Stomach smooth muscle (tissue), 2 donors: ENCODE measurements around the gene COL27A1.

Source experiments
- H3K27ac ChIP-seq: one replicate; pipeline ENCODE4 v1.7.0; 2013; ENCODE audit warnings: mild to moderate bottlenecking, low read length, inconsistent platforms
- H3K27me3 ChIP-seq, 2 donors: one replicate each; pipeline ENCODE4 v1.7.0; 2013; ENCODE audit warnings: low read length in 2 of 2; ENCODE audit not compliant: insufficient read depth in 2 of 2, control insufficient read depth in 1 of 2
- H3K36me3 ChIP-seq, 2 donors: one replicate each; pipeline ENCODE4 v1.7.0; 2013; ENCODE audit warnings: low read length in 2 of 2; ENCODE audit not compliant: control insufficient read depth in 2 of 2, insufficient read depth in 2 of 2
- H3K4me1 ChIP-seq: one replicate; pipeline ENCODE4 v1.7.0; 2013; ENCODE audit warnings: low read length; ENCODE audit not compliant: control insufficient read depth, insufficient read depth
- H3K4me3 ChIP-seq, 2 donors: one replicate each; pipeline ENCODE4 v1.7.0; 2013; ENCODE audit warnings: low read length in 2 of 2
- H3K9ac ChIP-seq, 2 donors: one replicate each; pipeline ENCODE4 v1.7.0; 2013; ENCODE audit warnings: low read length in 2 of 2, mild to moderate bottlenecking in 1 of 2
- H3K9me3 ChIP-seq, 2 donors: one replicate each; pipeline ENCODE4 v1.7.0; 2013; ENCODE audit warnings: low read length in 2 of 2; ENCODE audit not compliant: control insufficient read depth in 2 of 2
- donor health status: healthy.
- donor health status: Pancreatic carcinoma.

The COL27A1 gene

DNA sequence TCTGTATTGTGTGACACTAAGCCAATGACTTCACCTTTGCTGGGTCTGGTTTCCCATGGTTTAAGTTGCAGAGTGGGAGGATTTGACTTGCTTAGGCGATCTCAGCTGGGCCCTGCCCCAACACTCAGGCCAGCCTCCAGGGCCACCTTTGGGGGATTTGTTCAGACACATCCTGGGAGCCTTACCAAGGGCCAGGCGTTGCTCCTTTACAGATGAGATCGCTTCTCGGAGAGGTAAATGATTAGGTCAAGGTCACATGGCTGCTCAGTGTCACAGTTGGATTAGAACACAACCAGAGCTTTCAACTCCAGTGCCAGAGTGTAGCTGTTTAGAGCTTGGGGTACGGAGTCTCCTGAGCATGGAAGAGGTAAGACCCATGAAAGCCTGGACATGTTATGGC is 57.5 kb downstream of the COL27A1 start:
- H3K4me1 ChIP-seq, result peaks cover 27% of the 10 kb centered on the region
- H3K27me3 ChIP-seq, result no peaks in the 10 kb centered on the region
- no peaks in the 10 kb centered on the region for H3K9me3 ChIP-seq
- no peak overlapping the region for H3K4me3 ChIP-seq
- H3K27ac ChIP-seq, result no peak overlapping the region
- H3K36me3 ChIP-seq, result peaks cover 0 to 4% of the 10 kb centered on the region in 2 donors
- H3K9ac ChIP-seq, result no peak overlapping the region

DNA sequence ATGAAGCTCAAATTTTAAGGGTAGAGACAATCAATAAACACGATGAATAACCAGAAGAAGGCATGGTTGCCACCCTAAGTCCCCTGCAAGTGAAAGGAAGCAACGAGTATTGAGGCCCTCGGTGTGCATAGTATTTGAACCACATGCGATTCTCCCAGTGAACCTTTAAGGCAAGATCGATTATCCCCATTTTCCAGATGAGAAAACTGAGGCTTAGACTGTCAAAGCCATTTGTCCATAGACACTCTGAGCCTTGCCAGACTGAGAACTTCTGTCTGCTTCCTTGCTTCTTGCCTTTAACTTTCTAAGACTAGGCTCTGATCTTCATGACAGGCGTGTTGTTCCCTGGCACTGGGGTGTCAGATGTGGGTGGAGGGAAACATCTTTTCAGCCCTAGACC is 58.2 kb downstream of the COL27A1 start:
- no peaks in the 10 kb centered on the region for H3K9me3 ChIP-seq
- H3K27me3 ChIP-seq, result no peaks in the 10 kb centered on the region
- peaks cover 27% of the 10 kb centered on the region for H3K4me1 ChIP-seq
- no peak overlapping the region for H3K9ac ChIP-seq
- no peak overlapping the region for H3K4me3 ChIP-seq
- H3K36me3 ChIP-seq, result peaks cover 0 to 4% of the 10 kb centered on the region in 2 donors
- no peak overlapping the region for H3K27ac ChIP-seq

DNA sequence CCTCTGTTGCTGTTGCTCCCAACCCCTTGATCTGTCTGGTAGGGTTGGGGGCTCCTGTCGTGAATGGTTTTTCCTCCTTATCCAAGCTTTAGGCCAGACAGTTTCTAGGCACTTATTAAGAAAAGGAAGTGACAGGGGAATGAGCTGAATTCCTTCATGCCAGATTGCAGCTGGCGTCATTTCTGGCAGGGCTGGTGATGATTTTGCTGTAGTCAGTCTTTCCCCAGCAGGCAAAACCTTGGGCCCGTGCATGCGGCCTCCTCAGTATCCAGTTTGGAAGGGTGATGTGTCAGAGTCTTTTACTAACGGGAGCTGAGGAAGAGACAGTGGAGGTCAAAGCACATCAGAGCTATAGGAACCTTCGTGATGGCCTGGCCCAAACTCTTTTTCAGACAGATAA is 58.8 kb downstream of the COL27A1 start:
- Histone ChIP-seq H3K27me3 (no peaks in the 10 kb centered on the region), H3K36me3 (peaks cover 0 to 4% of the 10 kb centered on the region in 2 donors), H3K4me3 (no peak overlapping the region), H3K9ac (no peak overlapping the region), H3K27ac (no peak overlapping the region), H3K4me1 (peaks cover 27% of the 10 kb centered on the region), H3K9me3 (no peaks in the 10 kb centered on the region)

DNA sequence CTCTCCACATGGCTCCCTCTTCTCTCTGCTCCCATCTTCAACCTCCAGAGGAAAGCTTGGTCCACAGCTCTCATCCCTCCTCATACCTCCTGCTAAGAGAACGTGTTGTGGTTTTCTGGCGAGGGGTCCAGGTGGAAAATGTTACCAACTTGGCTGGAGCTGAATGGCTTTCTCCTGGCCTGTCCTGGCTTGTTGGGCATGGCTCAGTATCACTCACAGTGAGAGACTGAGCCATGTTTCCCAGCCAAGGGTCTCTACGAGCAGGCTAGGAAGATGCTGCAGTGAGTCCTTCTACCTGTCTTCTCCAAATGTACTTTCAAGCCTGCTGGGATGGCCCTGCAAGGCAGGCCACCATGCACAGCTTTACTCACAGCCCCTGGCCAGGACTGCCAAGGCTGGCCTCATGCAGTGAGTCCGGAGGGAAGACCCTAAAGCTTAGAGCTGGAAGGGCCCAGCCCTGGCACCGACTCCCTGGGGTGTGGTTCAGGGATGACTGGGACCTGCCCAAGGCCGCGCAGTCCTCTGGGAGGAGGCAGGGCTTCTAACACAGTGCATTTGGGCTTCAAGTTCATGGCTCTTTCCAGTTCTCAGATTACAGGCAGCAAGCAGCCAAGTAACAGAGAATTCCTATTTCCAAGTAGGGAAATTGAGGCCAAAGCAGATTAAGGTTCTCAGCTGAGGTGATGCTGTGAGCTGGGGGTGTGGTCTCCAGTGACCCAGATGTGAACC is 59.5 kb downstream of the COL27A1 start:
- Histone ChIP-seq H3K27ac (no peak overlapping the region), H3K4me1 (peaks cover 33% of the 10 kb centered on the region), H3K9me3 (no peaks in the 10 kb centered on the region), H3K9ac (no peak overlapping the region), H3K27me3 (no peaks in the 10 kb centered on the region), H3K36me3 (peaks cover 0 to under 1% of the 10 kb centered on the region in 2 donors), H3K4me3 (no peak overlapping the region)

DNA sequence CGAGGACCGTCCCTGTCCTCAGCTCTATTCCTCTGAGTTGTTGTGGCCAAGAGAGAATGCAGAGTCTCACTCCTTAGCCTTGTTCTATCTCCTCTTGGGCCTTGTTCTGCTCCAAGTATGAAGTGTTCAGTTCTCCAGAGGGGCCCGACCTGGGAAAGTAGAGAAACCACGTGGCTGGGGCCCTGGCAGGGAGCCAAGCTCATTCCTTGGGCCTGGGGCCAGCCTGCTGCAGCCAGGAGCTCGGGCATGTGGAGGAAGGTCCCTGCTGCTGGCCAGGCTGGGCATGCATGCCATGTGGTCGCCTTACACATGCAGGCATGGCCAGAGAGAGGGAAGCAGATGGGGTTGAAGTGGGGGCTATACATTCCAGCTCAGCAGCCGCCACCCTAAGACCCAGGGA is 60.7 kb downstream of the COL27A1 start:
- Histone ChIP-seq H3K27ac (no peak overlapping the region), H3K27me3 (no peaks in the 10 kb centered on the region), H3K9ac (no peak overlapping the region), H3K4me3 (no peak overlapping the region), H3K4me1 (peaks cover 43% of the 10 kb centered on the region), H3K36me3 (no peaks in the 10 kb centered on the region), H3K9me3 (no peaks in the 10 kb centered on the region)

DNA sequence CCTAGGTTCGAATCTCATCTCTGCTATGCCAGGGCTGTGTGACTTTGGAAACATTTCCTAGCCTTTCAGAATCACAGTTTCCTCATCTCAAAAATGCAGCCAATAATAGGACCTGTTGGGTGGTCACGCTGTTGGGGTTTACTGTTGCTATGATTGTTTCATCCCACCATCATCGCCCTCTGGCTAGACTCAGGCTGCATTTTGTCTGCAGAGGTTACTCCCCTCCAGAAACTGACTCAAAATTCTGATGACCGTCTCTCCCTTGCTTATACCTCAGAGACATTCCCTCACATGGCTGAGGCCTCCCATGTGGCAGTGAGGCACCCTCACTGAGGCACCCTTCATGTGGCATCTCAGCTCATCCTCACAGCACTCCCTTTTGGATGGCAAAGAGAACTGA is 61.6 kb downstream of the COL27A1 start:
- Histone ChIP-seq H3K4me1 (peaks cover 43% of the 10 kb centered on the region), H3K27me3 (no peaks in the 10 kb centered on the region), H3K27ac (no peak overlapping the region), H3K9me3 (no peaks in the 10 kb centered on the region), H3K9ac (no peak overlapping the region), H3K4me3 (no peak overlapping the region), H3K36me3 (no peaks in the 10 kb centered on the region)

DNA sequence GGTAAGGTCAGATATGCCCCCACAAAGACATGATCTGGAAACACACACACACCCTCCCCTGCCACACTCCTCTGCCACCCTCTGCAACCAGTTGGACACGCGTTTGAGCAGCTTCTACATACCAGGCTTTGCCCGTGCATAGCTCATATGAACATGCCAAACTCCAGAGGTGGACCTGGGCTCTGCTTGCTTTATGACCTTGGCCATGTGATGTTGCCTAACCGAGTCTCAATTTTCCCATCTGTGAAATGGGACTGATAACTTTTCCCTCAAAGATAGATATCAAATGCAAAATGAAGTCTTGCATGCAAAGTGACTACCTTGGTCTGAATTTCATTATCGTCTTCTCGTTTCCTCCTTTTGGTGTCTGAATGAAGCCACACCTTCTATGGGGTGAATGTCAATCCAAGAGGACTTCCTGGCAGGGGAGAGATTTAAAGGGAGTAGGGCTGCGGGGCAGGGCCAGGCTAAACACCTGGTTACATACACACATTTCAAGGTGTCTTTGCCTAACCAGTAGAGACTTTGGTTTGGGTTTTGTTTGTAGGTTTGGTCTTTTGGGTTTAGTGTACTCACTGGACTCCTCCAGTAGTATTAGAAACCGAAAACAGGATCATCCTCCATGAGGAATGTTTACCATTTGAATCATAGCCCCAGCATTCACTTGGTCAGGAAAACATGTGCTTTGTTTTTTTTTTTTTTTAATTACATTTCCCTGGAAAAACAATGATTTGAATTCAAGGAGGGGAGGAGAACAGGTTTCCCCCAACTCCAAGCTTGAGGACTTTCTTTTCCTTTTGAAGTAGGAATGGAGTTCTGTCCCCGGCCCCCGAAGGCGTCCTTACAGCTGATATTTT is 63.2 kb downstream of the COL27A1 start:
- Histone ChIP-seq H3K9me3 (no peaks in the 10 kb centered on the region), H3K27ac (no peak overlapping the region), H3K36me3 (no peaks in the 10 kb centered on the region), H3K9ac (no peak overlapping the region), H3K4me1 (peaks cover 43% of the 10 kb centered on the region), H3K4me3 (no peak overlapping the region), H3K27me3 (no peaks in the 10 kb centered on the region)

DNA sequence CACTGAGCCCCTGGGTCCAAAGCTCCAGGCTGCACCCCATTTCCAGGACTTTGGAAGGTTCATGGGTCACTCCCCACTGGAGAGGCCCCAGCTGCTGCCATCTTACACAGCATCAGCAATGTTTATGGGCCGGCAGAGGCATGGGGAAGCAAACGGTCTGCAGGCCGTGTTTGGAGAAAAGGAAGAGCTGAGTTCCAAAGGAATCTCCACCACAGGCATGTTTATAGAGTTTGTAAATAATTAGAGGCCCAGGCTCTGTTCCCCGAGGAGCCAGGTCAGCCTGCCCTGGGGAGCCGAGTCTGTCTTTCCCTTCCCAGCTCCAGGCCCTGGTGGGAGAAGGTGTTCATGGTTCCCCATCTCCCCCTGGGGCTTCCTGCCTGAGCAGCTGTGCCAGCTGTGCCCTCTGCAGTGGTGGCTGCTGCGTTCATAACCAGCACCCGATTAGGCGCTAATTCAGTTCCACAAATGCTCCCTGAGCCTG is 64.8 kb downstream of the COL27A1 start:
- H3K4me3 ChIP-seq, result peak overlapping the region in 1 of 2 donors; percentile 22
- H3K27me3 ChIP-seq, result no peaks in the 10 kb centered on the region
- H3K27ac ChIP-seq, result peak overlapping the region; percentile 18
- peak overlapping the region in 1 of 2 donors; percentile 36 for H3K9ac ChIP-seq
- H3K9me3 ChIP-seq, result no peaks in the 10 kb centered on the region
- no peaks in the 10 kb centered on the region for H3K36me3 ChIP-seq
- H3K4me1 ChIP-seq, result peaks cover 31% of the 10 kb centered on the region

DNA sequence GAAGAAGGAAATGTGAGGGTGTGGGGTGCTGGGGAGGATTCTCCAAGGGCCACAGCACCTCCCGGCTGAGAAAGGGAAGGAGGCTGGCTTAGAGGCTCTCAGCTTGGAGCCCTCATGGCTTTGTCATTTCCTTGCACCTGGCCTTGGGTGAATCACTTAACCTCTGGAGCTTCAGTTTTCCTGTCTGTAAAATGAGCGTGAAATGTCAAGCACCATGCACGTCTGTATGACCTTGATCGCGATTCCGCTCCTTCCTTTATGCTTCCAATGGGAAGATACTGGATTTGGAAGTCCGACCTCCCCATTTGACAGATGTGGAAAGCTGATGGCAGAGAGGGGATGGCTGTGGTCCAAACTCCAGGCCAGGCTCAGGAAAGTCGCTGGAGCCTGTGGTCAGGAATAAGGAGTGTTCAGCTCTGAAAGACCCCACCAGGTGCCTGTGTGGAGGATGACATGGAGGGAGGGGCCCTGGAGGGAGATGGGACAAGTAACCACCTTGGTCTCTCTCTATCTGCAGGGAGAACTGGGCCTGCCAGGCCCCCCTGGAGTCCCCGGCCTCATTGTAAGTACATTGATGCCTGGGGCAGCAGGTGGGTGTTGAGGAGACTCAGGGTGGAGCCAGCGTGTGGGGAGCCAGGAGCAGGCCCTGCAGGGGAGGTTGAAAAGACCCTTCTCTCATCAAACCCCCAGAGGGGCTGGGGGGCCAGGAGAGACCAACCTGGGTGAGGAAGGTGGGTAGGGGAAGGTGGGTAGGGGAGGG is 66.5 kb downstream of the COL27A1 start:
- Histone ChIP-seq H3K36me3 (no peaks in the 10 kb centered on the region), H3K4me3 (no peak overlapping the region), H3K27me3 (no peaks in the 10 kb centered on the region), H3K4me1 (peaks cover 22% of the 10 kb centered on the region), H3K9ac (no peak overlapping the region), H3K9me3 (no peaks in the 10 kb centered on the region), H3K27ac (no peak overlapping the region)

DNA sequence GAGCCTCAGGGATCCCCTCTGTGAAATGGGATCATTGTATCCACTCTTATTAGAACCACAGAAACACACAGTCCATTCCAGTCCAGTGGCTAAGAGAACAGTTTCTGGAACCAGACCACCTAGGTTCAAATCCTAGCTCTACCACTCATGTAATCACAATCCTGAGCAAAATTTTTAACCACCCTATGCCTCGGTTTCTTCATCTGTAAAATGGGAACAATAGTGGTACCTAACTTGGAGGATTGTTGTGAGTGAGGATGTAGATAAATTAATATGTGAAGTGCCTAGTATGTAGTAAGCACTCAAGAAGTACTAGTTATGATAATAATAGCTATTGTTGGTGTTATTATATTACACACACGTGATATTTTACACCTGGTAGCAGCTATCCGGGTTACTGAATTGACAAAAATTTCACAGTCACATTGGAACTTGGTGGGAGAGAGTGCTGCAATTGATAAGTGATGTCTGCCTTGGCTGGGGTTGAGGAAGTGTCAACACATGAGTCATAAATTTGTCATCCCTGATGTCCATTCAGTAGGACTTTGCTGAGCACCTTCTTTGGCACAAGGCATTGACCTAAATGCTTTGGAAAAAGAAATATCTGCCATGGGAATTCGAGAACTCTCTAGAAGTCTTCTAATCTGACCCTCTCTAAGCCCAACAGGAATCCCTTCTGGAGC is 68.4 kb downstream of the COL27A1 start:
- Histone ChIP-seq H3K27me3 (no peaks in the 10 kb centered on the region), H3K9ac (no peak overlapping the region), H3K4me1 (peaks cover 23% of the 10 kb centered on the region), H3K27ac (no peak overlapping the region), H3K4me3 (no peak overlapping the region), H3K9me3 (no peaks in the 10 kb centered on the region), H3K36me3 (no peaks in the 10 kb centered on the region)
